Myocyte (in vitro differentiated cells): Measurements from ENCODE around the gene GGCX. TPM values are rescaled to one million over a fixed set of nuclear protein-coding genes. Genes with fewer than 3 reads are reported as not detected.
"Not testable (repeated sequence)": the region's sequence is repeated elsewhere in the genome, so short reads cannot be mapped to it uniquely, and the experiment has no call there.

Experiments used
- DNase-seq: peaks from one replicate; pipeline ENCODE4 v3.0.0-alpha.2; 2012; ENCODE audit warnings: low read depth
- polyA plus RNA-seq: library from polyadenylated mRNA; unstranded; fragments of >200 nt; gene quantifications from one replicate; pipeline ENCODE4 v1.2.1, GENCODE V29; 2012; ENCODE audit warnings: missing spikeins
- total RNA-seq: library from RNA; depleted of rRNA; stranded (reverse); fragments of >200 nt; gene quantifications from 2 replicates; pipeline ENCODE4 v1.2.3, GENCODE V29; 2014

Gene GGCX
- 78.1 and 129 TPM in 2 replicates for total RNA-seq
- 114 TPM for polyA plus RNA-seq

GRCh38 chr2:85561280-85562212, at the start of gene GGCX:
GGCX (minus strand) TSS chr2:85561493; CDS start chr2:85561428, 65 bp downstream.
- peak; percentile 96 for DNase-seq

- no peak for DNase-seq
Observed at GRCh38 chr2:85607268-85608215, 46.2 kb upstream of the GGCX start.

GRCh38 chr2:85606116-85606455, 44.8 kb upstream of the GGCX start:
- no peak for DNase-seq

GRCh38 chr2:85605406-85606115, 44.3 kb upstream of the GGCX start:
- peak; percentile 60 for DNase-seq

GRCh38 chr2:85604568-85605339, 43.5 kb upstream of the GGCX start:
- DNase-seq, result no peak

GRCh38 chr2:85604133-85604444, 42.8 kb upstream of the GGCX start:
- not testable (repeated sequence) for DNase-seq

- peak; percentile 95 for DNase-seq
Observed at GRCh38 chr2:85602476-85603234, 41.4 kb upstream of the GGCX start, which contains the start of gene TMEM150A. TMEM150A (minus strand) TSS chr2:85602698; CDS start chr2:85601948, 750 bp downstream.

GRCh38 chr2:85601771-85602475, 40.6 kb upstream of the GGCX start:
- peak; percentile 67 for DNase-seq

GRCh38 chr2:85600951-85601770, 39.9 kb upstream of the GGCX start:
- no peak for DNase-seq

- no peak for DNase-seq
Observed at GRCh38 chr2:85600235-85600575, 38.9 kb upstream of the GGCX start.

- no peak for DNase-seq
Observed at GRCh38 chr2:85599468-85600234, 38.4 kb upstream of the GGCX start.

GRCh38 chr2:85598594-85599340, 37.5 kb upstream of the GGCX start:
- DNase-seq, result no peak

GRCh38 chr2:85597241-85597640, 35.9 kb upstream of the GGCX start:
- no peak for DNase-seq

GRCh38 chr2:85596486-85597143, 35.3 kb upstream of the GGCX start:
- DNase-seq, result peak; percentile 80

GRCh38 chr2:85596026-85596333, 34.7 kb upstream of the GGCX start:
- no peak for DNase-seq

- DNase-seq, result peak; percentile 99
Observed at GRCh38 chr2:85595301-85596025, 34.2 kb upstream of the GGCX start, which contains the start of gene RNF181. RNF181 (plus strand) TSS chr2:85595745; CDS start chr2:85595764, 19 bp downstream.
